NCI-H446 treated with DMSO at 0.1 percent for 48 hours (cell line): ENCODE measurements around the gene OR10K1.
A peak's percentile ranks its signal among the peaks of the same experiment; 100 is the strongest.
"Not testable (repeated sequence)": the region's sequence is repeated elsewhere in the genome, so short reads cannot be mapped to it uniquely, and the experiment has no call there.

Experiments used
- DNase-seq: peaks from one replicate; lab custom pipeline; 2025; lab: John Stamatoyannopoulos, UW

OR10K1 gene, protein sequence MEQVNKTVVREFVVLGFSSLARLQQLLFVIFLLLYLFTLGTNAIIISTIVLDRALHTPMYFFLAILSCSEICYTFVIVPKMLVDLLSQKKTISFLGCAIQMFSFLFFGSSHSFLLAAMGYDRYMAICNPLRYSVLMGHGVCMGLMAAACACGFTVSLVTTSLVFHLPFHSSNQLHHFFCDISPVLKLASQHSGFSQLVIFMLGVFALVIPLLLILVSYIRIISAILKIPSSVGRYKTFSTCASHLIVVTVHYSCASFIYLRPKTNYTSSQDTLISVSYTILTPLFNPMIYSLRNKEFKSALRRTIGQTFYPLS

GRCh38 chr1:158461534-158461933, at the start of gene OR10K1:
Gene OR10K1 (plus strand): TSS chr1:158461834. CDS start chr1:158465562, 3,728 bp downstream.
- DNase-seq, result no peak

DNA sequence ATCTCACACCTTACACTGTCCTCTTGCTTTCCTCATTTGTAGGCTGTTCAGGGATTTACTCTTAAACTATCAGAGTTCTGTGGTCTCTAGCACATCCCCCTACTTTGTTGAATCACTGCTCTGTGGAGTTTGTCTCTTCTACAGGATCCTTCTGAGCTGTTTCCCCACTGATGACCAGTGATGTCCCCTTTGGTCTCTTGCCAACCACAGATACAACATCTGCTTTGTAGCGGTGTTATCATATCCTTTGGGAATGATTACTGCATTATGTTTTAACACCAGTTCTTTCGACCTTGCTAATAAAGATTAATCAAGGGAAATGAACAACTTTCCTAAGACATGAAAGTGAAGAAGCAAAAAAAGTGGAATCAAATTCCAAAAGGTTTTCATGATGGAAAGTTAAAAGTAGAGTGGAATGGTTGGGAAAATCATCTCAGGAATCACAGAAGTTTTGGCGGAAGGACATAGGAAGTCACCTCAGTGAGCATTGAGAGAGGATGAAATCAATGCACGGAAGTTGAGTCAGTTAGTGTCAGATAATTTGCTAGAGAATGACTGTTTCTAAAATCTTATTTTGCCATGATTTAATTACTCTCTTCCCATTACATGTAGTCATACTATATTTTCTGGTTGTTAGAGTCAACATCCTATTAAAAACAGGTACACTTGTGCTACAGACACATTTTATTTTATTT, 46.8 kb upstream of the OR10K1 start:
- no peak for DNase-seq

- DNase-seq, result no peak
These were observed 44.0 kb upstream of the OR10K1 start for GRCh38 chr1:158417586-158417985.

DNA sequence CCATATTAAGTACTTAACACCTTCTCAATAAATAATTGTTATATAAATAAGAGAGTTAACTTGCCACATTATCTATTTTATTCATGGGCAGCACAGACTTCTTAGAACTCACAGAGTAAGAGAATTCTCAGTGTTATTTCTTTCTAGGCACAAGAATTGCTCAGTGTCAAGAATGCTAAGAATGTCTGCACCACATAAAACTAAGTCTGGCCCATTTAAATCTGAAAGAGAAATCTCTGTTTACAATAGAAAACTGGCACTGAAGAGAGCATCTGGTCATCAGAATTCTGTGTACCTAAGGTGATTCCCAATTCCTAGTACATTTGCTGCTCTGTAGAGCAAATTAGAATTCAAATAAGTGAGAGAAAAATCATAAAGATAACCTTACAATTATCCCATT, 39.4 kb upstream of the OR10K1 start:
- no peak for DNase-seq

- no peak for DNase-seq
These were observed 36.6 kb upstream of the OR10K1 start for GRCh38 chr1:158425027-158425426.

DNA sequence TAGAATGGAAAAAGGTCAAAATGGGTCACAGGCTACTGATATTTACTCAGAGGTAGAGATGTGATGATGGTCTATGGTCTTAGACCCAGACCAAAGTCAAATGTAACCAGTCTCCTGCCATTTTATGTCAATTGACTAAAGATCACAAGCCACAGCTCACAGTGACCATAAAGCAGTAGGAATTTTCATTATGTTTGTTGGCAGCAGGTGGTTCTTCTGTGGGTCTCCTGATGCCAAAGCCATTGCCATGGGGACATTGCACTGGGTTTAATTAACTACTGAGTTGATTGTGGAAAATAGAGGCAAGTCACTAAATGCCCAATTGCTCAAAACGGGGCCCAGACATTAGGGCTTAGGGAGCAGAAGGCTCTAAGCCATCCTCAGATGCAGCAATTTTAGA, 35.5 kb upstream of the OR10K1 start, which contains the start of gene OR10K2:
Gene OR10K2, minus strand, starts transcription at position 101 of the 400 bp plus-strand sequence. CDS start 5,371 bp downstream, outside the sequence.
- no peak for DNase-seq

- DNase-seq, result not testable (repeated sequence)
These were observed 31.5 kb upstream of the OR10K1 start for GRCh38 chr1:158430163-158430562.

DNA sequence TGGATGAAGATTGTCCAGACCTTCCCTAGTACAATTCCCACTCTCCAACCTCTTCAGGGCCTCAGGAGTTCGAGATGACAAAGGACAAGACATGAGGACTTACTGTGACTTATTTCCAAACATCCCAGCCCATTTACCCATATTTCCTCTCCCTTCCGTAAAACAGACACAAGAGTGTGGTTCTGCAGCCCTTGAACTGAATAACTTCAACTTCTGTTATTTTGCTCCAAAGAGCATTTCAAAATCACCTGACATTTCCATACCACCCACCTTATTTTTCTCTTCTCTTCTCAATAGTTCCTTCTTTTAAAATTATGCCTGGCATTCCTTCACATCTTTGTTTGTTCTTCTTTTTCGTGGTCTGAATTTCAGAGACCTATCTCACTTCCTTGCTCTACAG, 26.9 kb upstream of the OR10K1 start:
- DNase-seq, result no peak

DNA sequence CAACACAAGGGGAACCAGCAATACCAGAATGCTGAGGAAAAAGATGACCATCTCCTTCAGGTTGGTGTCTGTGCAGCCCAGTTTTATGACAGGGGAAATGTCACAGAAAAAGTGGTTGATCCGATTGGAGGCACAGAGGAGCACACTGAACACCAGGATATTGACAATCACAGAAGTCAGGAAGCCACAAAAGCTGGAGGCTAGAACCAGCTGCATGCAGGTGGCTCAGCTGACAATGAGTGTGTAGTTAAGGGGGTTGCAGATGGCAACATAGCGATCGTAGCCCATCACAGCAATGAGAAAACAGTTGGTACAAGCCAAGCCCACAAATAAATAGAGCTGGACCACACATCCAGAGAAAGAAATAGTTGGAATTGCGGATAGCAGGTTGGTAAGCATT, 16.3 kb upstream of the OR10K1 start:
- no peak for DNase-seq

DNA sequence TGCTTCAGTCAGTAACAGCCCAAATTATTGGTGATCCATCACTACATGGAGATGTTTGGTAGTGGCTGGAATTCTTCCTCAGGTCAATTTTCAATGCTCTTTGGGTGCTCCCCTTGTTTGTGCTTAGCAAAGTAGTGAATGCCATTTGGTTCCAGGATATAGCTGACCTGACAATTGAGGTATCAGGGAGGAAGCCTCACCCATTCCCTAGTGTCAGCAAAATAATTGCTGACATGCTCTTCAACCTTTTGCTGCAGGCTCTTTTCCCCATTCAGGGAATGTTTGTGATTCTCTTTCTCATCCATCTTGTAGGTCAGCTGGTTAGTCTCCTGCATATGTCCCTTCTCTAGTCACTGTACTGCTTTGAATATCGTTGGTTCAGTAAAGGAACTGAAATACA, 7.1 kb upstream of the OR10K1 start:
- no peak for DNase-seq

DNA sequence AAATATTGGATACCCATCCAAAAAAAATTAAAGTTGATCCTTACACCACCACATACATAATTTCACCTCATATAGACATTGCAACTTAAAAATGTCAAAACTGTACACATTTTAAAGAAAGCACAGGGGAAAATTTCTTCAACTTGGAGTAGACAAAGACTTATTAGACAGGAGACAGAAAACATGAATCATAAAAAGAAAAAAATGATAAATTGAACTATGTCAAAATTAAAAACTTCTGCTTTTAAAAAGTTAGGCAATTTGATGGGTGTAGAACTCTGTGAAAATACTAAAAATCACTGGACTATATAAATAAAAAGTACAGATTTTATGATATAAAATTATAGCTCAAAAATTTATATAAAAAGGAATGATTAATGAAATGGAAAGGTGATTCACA, 4.4 kb upstream of the OR10K1 start:
- no peak for DNase-seq

- DNase-seq, result no peak
These were observed 3.4 kb upstream of the OR10K1 start for GRCh38 chr1:158458263-158458662.

- DNase-seq, result no peak
These were observed 10.3 kb downstream of the OR10K1 start, which contains the start of gene OR10R2 for GRCh38 chr1:158471920-158472319. Gene OR10R2 (plus strand): TSS chr1:158472220. CDS start chr1:158472326, 106 bp downstream.

DNA sequence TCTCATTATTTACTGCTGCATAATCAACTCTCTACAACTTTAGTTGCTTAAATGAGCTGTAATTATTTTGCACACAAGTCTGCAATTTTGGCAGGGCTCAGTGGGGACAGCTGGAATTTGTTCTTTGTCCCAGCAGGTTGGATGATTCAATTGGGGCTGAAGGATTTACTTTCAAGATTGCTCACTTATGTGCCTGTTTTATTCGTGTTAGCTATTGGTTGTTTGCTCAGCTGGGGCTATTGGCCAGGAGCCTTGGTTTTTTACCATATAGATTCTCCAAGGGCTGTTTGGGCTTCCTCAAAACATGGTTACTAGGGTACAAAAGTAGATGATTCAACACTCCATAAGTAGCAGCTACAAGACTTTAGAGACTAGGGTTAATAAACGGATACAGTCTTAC, 23.8 kb downstream of the OR10K1 start:
- DNase-seq, result peak; percentile 18

DNA sequence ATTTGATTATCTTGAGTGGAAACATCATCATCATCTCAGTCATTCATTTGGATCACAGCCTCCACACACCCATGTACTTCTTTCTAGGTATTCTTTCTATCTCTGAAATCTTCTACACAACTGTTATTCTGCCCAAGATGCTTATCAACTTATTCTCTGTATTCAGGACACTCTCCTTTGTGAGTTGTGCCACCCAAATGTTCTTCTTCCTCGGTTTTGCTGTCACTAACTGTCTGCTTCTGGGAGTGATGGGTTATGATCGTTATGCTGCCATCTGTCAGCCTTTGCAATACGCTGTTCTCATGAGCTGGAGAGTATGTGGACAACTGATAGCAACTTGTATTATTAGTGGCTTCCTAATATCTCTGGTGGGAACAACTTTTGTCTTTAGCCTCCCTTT, 29.7 kb downstream of the OR10K1 start:
- no peak for DNase-seq

- no peak for DNase-seq
These were observed 31.4 kb downstream of the OR10K1 start for GRCh38 chr1:158493054-158493453.

- no peak for DNase-seq
These were observed 33.2 kb downstream of the OR10K1 start for GRCh38 chr1:158494796-158495195.

GRCh38 chr1:158496374-158496773, 34.7 kb downstream of the OR10K1 start:
- no peak for DNase-seq

DNA sequence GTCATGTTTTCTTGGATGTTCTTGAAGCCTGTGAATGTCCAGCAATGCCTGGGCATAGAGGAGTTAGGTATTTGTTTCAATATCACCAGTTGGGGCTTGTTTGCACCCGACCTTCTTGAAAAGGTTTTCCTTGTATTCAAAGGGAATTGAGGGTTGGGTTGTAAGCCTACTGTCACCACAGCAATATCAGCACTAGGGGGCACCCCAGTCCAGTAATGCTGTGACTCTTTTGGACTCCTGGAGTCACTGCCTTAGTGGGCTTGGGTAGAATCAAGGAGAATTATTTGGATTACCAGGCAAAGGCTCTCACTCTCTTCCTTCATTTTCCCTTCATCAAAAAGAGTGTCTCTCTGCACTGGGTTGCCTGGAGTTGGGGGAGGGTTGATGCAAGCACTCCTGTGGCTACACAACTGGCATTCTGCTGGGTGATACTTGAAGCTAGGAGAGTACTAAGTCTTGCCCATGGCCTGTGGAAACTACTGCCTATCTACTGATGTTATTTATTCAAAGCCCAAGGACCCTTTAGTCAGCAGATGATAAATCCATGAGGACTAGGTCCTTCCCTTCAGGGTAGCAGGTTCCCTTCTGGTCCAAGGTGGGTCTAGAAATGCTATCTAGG, 44.8 kb downstream of the OR10K1 start:
- DNase-seq, result no peak

DNA sequence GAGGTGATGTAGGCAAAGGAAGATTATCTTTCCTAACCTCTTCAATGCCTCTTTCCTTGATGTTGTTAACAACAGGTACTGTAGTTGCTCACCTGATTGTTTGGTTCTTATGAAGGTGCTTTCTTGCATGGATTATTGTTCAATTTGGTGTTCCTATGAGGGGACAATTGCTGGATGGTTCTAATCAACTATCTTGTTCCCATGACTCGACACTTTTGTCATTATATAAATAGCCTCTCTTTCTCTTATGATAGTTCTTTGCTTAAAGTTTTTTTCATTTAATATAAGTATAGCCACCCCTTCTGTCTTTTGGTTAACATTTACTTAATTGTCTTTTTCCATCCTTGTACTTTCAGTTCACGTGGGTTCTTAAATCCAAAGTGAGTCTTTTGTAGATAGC, 45.9 kb downstream of the OR10K1 start:
- DNase-seq, result no peak

DNA sequence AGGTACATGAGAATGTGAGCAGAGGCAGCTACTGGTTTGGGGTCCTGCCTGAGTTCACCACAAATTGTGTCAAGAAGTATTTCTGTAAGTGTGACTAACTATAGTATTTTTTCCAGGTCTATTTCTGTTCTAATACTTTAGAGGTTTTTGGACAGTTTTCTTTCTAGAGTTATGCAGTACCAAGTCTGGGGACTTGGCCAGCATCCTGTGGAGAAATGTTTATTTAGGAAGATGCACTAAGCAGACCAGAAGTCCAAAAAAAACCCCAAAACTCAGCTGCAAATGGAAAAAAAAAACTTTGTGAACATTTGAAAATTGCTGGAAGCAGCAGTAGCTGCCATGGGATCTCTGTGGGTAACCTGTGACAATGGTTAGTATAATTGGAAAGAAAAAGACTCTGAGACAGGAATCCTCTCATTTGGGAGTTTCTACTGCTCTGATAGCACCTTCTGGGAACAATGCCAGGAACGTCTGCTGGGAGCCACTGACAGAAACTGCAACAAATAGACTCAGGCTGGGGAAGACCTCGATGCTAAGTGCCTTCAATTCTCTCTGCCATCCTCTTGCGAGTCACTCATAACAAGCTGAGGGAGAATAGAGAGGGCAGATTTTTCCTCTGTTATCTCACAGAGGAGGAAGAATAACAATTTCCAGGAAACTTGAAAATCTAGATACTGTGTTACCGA, 48.0 kb downstream of the OR10K1 start:
- no peak for DNase-seq

GRCh38 chr1:158516966-158517365, 55.3 kb downstream of the OR10K1 start:
- no peak for DNase-seq
